HG03039 (cell line): ENCODE measurements around the gene LYRM4.

Source experiments
- ATAC-seq: cut with Tn5 transposase; IDR thresholded peaks from one replicate; pipeline ENCODE4 v1.9.1; 2021; ENCODE audit warnings: mild to moderate bottlenecking, moderate library complexity; ENCODE audit not compliant: unreplicated experiment

The LYRM4 gene

GRCh38 chr6:5247201-5247600 lies 13.5 kb downstream of the LYRM4 start:
- no peak for ATAC-seq

GRCh38 chr6:5246141-5247097 lies 14.3 kb downstream of the LYRM4 start:
- no peak for ATAC-seq

- no peak for ATAC-seq
These were observed 17.7 kb downstream of the LYRM4 start for GRCh38 chr6:5243069-5243468.

- no peak for ATAC-seq
These were observed 19.5 kb downstream of the LYRM4 start for GRCh38 chr6:5241252-5241651.

DNA sequence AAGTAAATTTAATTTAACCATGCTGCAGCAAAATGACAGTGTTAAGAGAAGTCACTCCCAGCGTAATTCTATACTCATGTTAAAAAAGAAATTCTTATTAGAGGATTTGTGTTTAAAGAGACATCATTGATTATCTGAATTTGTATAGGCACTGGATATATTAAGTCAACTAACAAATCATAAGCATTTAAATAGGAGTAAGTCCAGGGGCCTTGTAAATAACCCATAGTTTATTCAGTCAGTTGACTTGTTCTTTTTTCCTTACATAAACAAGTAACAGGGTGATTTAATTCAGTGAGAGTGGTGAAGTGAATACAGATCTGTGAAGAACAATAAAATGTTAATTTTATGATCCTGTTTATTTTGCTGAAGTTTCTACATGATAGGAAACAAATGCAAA lies 22.4 kb downstream of the LYRM4 start:
- no peak for ATAC-seq

- ATAC-seq = no peak
These were observed 22.9 kb downstream of the LYRM4 start for GRCh38 chr6:5237805-5238204.

DNA sequence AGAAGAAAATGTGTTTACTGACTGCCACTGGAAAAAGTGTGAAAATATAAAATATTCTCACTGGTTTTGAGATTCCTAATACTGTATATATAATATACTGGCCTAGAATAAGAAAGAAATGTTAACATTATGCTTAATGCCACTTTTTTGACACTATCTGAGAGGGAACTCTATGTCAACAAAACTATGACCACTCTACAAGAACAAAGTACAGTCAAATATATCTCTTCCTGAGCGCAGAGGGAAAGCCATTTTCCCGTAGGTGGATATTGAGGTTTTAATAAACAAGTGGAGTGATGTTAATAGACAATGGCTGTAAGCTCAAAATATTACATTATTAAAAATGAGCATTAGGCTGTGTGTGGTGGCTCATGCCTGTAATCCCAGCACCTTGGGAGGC lies 24.9 kb downstream of the LYRM4 start:
- ATAC-seq = no peak

DNA sequence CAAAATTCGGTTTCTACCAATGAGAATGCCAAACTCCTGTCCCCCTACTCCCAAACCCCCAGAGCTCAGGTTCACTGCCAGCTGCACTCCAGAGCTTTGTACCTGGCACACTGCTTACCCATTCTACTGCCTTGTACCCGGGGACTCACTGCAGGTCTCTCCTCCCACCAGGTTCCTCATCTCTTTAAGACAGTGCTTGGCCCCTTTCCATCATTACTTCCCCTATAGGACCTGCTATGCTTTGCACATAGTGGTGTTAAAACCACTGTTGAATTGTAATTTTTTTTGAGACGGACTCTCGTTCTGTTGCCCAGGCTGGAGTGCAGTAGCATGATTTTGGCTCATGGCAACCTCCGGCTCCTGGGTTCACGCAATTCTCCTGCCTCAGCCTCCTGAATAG lies 25.9 kb downstream of the LYRM4 start:
- no peak for ATAC-seq

DNA sequence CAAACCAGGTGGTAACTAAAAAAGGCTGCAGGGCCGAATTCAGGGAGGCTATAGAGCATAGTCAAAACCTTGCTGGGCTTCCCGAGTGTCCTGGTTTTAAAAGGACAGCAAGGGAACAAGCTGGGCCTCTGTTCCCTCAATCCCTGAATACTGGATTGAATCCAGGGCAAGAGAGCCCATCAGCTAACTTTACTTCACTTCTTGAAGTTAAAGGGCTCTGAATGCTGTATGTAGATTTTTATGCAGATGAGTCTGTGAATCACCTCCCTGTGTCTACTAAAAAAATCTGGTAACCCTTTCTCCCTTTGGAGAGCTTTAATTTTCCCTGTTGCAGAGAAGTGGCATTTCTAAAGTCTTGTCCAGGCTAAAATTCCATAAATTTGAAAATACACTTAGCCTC lies 29.5 kb downstream of the LYRM4 start:
- no peak for ATAC-seq

DNA sequence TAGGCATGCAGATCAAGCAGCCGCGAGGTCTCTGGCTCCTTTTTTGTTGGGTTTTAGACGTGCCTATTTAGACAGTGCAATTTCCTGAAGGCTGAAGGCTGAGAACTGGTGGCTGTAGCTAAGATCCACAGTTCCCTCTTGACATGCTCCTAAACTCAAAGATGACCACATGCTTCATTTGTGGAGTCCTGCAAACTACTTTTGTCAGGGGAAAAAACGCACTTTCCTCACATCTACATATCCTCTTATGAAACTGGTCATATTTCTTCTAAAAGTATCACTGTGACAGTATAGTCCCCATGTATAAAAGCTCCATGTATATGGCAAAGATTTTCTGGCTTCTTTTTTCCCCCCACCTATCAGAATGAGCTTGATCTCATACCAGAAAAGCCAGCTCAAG lies 30.7 kb downstream of the LYRM4 start:
- no peak for ATAC-seq

GRCh38 chr6:5229356-5229755 lies 31.4 kb downstream of the LYRM4 start:
- no peak for ATAC-seq

GRCh38 chr6:5223309-5223708 lies 37.4 kb downstream of the LYRM4 start:
- no peak for ATAC-seq

DNA sequence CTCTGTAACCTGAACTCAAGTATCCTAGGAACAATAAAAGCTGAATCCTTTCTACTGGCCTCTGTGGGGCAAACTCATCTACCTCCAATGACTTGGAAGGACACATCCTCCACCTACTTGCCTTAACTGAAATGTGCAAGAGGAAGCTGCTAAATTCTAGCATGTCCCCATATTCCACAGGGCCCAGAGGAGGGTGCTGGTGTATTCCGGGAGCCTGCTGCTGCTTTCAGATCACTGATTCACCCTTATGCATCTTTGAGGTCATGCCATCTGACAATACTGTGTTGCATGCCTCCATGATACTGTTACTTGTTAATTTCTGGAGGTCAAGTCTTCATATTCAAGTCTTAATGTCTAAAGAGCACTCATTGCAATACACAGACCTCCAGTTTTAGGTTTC lies 40.3 kb downstream of the LYRM4 start:
- no peak for ATAC-seq

DNA sequence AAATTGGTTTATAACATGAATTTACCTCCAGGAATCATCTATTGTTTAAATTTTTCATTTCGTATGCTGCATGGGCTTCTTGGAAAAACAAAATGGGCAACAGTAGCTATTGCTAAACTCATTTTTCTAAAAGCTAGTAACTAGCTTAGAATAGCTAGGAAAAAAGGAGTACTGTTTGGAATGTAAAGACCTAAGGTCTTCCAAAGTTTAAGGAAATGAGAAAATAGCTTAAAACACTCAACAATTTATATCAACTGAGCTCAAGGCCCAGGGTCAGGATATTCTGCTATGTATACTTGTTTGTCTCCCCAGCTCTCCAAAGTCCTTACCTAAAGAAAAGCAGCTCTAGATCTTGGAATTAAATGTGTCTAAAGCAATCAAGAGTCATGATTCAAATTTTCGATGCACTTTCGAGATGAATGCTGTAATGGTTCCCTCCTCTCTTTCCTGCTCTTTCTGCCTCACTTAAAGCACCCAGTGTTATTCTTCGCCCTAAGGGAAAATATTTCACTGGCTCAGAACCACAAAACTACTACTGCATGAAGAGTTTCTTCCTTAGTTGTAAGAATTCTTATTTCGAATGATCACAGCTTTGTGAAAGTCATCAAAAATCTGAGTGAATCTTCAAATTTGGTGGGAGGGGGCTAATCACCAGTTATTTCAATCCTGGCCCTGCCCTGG lies 41.6 kb downstream of the LYRM4 start:
- no peak for ATAC-seq

- ATAC-seq = no peak
These were observed 43.4 kb downstream of the LYRM4 start for GRCh38 chr6:5217356-5217755.

DNA sequence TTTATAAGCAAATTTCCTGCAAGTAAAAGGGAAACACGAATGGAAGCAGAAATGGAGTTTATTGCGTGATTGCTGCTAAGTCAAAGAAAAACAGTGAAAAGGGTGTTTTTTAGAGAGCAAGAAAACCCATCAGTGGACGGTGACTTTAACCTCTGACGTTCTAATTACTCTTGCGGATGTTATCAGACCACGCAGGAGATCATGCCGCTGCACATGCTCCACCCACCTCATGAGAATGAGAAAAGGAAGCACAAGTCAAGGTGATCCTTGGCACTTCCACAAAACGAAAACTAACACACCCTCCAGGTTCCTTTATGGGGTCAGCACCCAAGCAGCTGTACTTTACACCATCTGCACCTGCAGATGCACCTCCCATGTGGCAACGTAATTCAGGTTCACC lies 45.0 kb downstream of the LYRM4 start:
- ATAC-seq = no peak

DNA sequence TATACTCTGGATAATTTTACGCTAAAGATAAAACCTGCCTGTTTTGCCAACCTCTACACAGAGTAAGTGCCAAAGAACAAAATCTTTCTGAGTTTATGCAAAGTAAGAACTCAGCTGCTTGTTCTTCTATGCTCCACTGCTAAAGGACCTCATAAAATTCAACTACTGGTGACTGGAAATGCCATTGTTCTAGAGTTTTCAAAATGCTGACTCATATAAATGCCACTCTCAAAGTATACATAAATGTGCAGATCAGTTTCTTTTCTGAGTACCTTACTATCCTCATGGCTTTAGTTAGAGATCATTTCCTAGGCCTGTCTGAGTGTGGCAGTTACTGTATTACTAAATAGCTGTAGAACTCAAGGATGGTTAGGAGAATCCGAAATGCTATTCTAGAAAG lies 45.6 kb downstream of the LYRM4 start:
- ATAC-seq = no peak

GRCh38 chr6:5214570-5215052 lies 46.1 kb downstream of the LYRM4 start:
- ATAC-seq = no peak

- ATAC-seq = no peak
These were observed 46.9 kb downstream of the LYRM4 start for GRCh38 chr6:5213836-5214235.

DNA sequence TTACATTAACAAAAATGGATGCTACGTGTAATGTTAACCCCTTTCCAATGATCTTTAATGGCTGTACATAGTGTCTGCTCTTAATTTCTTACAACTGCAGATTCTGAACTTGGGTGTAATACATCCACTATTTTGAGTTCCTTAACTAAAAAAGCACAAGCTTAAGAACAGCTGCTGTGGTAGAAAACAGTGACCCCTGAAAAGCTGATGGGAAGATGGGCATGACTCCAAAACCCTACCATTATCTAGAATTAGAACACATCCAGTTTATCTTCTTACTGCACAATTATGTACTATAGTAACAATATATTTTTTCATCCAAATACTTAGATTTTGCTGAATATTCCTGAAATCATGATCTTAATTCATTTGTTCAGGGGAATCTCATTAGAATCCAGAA lies 49.3 kb downstream of the LYRM4 start:
- ATAC-seq = no peak

DNA sequence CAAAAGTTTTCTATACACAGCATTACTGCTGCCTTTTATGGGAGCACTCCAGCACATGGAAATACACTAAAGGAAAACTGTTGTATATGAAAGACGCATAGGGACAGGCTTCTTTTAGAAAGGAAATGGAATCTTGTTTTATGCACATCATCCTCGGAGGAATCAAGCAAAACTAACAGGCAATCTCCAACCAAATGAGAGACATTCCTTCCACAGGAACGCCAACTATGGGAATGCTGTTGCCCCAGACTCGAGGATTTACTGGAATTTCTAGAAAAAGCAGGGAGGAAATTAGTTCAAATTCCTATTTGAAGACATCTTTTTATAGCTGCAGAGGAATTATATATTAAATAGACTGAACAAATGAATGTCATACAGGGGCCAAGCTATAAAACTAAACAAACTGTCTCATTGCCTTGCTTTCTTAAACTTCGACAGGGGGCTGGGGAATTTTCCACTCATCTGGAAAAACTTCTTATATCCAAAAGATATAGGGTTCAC lies 52.2 kb downstream of the LYRM4 start:
- no peak for ATAC-seq

DNA sequence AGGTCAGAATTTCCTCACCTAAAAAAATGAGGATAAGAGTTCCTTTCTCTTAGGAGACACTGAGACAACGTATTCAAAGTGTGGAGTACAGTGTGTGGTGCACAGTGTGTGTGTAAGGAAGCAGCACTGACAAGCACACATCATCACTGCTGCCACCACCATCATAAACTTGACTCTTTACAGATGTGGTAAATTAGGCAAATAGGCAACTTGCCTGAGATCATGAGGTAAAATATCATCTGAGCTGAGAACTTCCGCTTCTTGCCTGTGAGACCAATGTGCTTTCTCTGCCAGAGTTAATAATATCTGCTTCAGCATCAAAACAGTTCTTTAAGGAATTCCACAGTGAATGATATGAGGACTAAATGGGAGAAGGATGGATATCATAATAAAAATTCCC lies 52.7 kb downstream of the LYRM4 start:
- no peak for ATAC-seq
